Ovary (tissue), 3 donors: ENCODE measurements around the gene CNTN5.

Experiments
- EP300 ChIP-seq: sonication (generic); formaldehyde crosslinking; IDR thresholded peaks from one replicate; pipeline ENCODE4 v1.6.1; 2017; ENCODE audit warnings: antibody characterized with exemption
- TF ChIP-seq, protein P1 (sequence below), 3 donors: fragments of 450-650 bp in 2 of 3; fragments of 200-600 bp in 1 of 3; IDR thresholded peaks; one replicate each; pipeline versions ENCODE4 v1.5.1 to v1.8.0; 2016 to 2022; ENCODE audit warnings: antibody characterized with exemption in 3 of 3, mild to moderate bottlenecking in 1 of 3
- donor health status: DM: no; HTN: no; CAD: no.

DNA sequence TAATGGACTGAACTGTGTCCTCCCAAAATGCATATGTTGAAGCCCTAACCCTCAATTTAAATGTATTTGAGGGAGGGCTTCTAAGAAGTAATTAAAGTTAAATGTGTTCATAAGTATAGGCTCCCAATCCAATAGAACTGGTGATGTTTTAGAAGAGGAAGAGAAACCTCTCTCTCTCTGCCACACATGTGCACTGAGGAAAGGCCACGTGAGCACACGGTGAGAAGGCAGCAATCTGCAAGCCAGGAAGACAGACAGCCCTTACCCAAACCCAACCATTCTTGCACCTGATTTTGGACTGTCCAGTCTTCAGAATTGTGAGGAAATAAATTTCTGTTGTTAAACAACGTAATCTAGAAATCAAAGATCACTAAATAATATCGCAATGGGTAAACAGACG lies 1164.8 kb downstream of the CNTN5 start:
- TF ChIP-seq, protein P1, sequence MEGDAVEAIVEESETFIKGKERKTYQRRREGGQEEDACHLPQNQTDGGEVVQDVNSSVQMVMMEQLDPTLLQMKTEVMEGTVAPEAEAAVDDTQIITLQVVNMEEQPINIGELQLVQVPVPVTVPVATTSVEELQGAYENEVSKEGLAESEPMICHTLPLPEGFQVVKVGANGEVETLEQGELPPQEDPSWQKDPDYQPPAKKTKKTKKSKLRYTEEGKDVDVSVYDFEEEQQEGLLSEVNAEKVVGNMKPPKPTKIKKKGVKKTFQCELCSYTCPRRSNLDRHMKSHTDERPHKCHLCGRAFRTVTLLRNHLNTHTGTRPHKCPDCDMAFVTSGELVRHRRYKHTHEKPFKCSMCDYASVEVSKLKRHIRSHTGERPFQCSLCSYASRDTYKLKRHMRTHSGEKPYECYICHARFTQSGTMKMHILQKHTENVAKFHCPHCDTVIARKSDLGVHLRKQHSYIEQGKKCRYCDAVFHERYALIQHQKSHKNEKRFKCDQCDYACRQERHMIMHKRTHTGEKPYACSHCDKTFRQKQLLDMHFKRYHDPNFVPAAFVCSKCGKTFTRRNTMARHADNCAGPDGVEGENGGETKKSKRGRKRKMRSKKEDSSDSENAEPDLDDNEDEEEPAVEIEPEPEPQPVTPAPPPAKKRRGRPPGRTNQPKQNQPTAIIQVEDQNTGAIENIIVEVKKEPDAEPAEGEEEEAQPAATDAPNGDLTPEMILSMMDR (IDR thresholded peaks at IDR 0.05): no peak
- TF ChIP-seq EP300: no peak
